B cell (primary cell): ENCODE data around the gene GSDMA. TPM values are rescaled to one million over a fixed set of nuclear protein-coding genes. Genes with fewer than 3 reads are reported as not detected.

Experiments used
- ATAC-seq: fragments of 200-7000 bp; cut with Tn5 transposase; one replicate; pipeline ENCODE4 v1.10.0; 2021; ENCODE audit warnings: low read depth, mild to moderate bottlenecking, moderate number of reproducible peaks, moderate library complexity
- CTCF ChIA-PET: fragments of 350-600 bp; sonication (Branson Sonifier 250); formaldehyde crosslinking; loops from one replicate; lab custom pipeline; 2021; ENCODE audit warnings: antibody characterized with exemption, inconsistent platforms; lab: Charles Lee
- POLR2A ChIA-PET: fragments of 350-600 bp; sonication (Branson Sonifier 250); formaldehyde crosslinking; loops from one replicate; lab custom pipeline; 2021; ENCODE audit warnings: antibody characterized with exemption; lab: Charles Lee
- DNase-seq: peaks from one replicate; pipeline ENCODE4 v3.0.0; 2013
- H2AFZ ChIP-seq: 2 replicates; pipeline ENCODE4 v1.6.1; 2012; ENCODE audit warnings: mild to moderate bottlenecking, low read depth, low read length; ENCODE audit not compliant: insufficient read depth, poor library complexity, severe bottlenecking
- H3K27ac ChIP-seq, 2 donors: 1 replicate in 1 of 2; 2 replicates in 1 of 2; pipeline ENCODE4 v1.5.1; 2012 to 2013; ENCODE audit warnings: low read length in 2 of 2, mild to moderate bottlenecking in 2 of 2, moderate library complexity in 1 of 2
- H3K27me3 ChIP-seq, 4 experiments: fragments of 200-600 bp in 1 of 4; sonication (generic) in 1 of 4; replicated peaks in 1 of 4; 1 replicate in 2 of 4; 2 replicates in 2 of 4; pipeline versions ENCODE4 v1.6.1 to v1.7.0; 2013 to 2016; ENCODE audit warnings: low read length in 3 of 4, mild to moderate bottlenecking in 2 of 4, mixed read lengths in 1 of 4, moderate library complexity in 1 of 4; ENCODE audit not compliant: insufficient read depth in 4 of 4, control insufficient read depth in 3 of 4; ENCODE audit errors: control extremely low read depth in 1 of 4
- H3K36me3 ChIP-seq, 2 experiments: replicated peaks in 1 of 2; 1 replicate in 1 of 2; 2 replicates in 1 of 2; pipeline versions ENCODE4 v1.6.1 to v1.7.1; 2013; ENCODE audit warnings: low read length in 1 of 2; ENCODE audit not compliant: insufficient read depth in 2 of 2, control insufficient read depth in 1 of 2; ENCODE audit errors: control extremely low read depth in 1 of 2, extremely low read depth in 1 of 2
- H3K4me1 ChIP-seq, 2 donors: fragments of 200-600 bp in 1 of 2; sonication (generic) in 1 of 2; 1 replicate in 1 of 2; 2 replicates in 1 of 2; pipeline versions ENCODE4 v1.5.1 to v1.6.1; 2013 to 2017; ENCODE audit warnings: low read length in 2 of 2; ENCODE audit not compliant: control insufficient read depth in 2 of 2, insufficient read depth in 2 of 2
- H3K4me2 ChIP-seq: replicated peaks from 2 replicates; pipeline ENCODE3; 2012; ENCODE audit warnings: mild to moderate bottlenecking, low read depth, low read length; ENCODE audit not compliant: poor library complexity, severe bottlenecking
- H3K4me3 ChIP-seq, 5 experiments: fragments of 200-600 bp in 1 of 5; sonication (generic) in 1 of 5; 1 replicate in 3 of 5; 2 replicates in 2 of 5; pipeline versions ENCODE4 v1.5.1 to v1.7.0; 2011 to 2016; ENCODE audit warnings: low read length in 4 of 5, mild to moderate bottlenecking in 4 of 5, low read depth in 2 of 5, control low read depth in 1 of 5, moderate library complexity in 1 of 5; ENCODE audit not compliant: insufficient read depth in 1 of 5; ENCODE audit errors: control extremely low read depth in 1 of 5, extremely low read depth in 1 of 5
- H3K79me2 ChIP-seq: fragments of 200-600 bp; sonication (generic); one replicate; pipeline ENCODE4 v1.6.0; 2016; ENCODE audit warnings: low read length; ENCODE audit not compliant: control insufficient read depth, insufficient read depth
- H3K9ac ChIP-seq: fragments of 200-600 bp; sonication (generic); 2 replicates; pipeline ENCODE4 v1.6.1; 2017; ENCODE audit warnings: mild to moderate bottlenecking, low read length, moderate library complexity
- H3K9me3 ChIP-seq, 3 donors: one replicate each; pipeline versions ENCODE4 v1.6.1 to v1.7.1; 2013; ENCODE audit warnings: low read length in 2 of 3; ENCODE audit not compliant: control insufficient read depth in 2 of 3, insufficient read depth in 1 of 3; ENCODE audit errors: control extremely low read depth in 1 of 3
- H4K20me1 ChIP-seq: 2 replicates; pipeline ENCODE4 v1.6.0; 2012; ENCODE audit warnings: mild to moderate bottlenecking, low read length; ENCODE audit not compliant: insufficient read depth, control insufficient read depth, poor library complexity, severe bottlenecking
- H3K27ac Mint-ChIP-seq: one replicate; pipeline ENCODE4 v1.8.0; 2021; ENCODE audit warnings: mixed read lengths
- H3K27me3 Mint-ChIP-seq: one replicate; pipeline ENCODE4 v1.8.0; 2021; ENCODE audit warnings: mixed read lengths
- H3K4me1 Mint-ChIP-seq: one replicate; pipeline ENCODE4 v1.8.0; 2021; ENCODE audit warnings: mixed read lengths
- H3K4me3 Mint-ChIP-seq: one replicate; pipeline ENCODE4 v1.8.0; 2021; ENCODE audit warnings: mixed read lengths
- H3K9me3 Mint-ChIP-seq: one replicate; pipeline ENCODE4 v1.8.0; 2022; ENCODE audit warnings: mixed read lengths; ENCODE audit not compliant: insufficient read depth
- CTCF ChIP-seq: fragments of 200-600 bp; IDR thresholded peaks from one replicate; pipeline ENCODE4 v1.8.0; 2022; ENCODE audit warnings: antibody characterized with exemption, mild to moderate bottlenecking
- EZH2 ChIP-seq: IDR thresholded peaks from 2 replicates; pipeline ENCODE4 v1.6.1; 2012; ENCODE audit warnings: borderline replicate concordance, low read depth, mild to moderate bottlenecking, moderate library complexity, low read length; ENCODE audit not compliant: insufficient read depth, poor library complexity, severe bottlenecking
- WGBS: methylation state at CpG from one replicate; pipeline ENCODE4 v1.1.5; 2013; ENCODE audit warnings: missing lambda C conversion rate; ENCODE audit not compliant: insufficient coverage; 5-methylcytosine and 5-hydroxymethylcytosine counted together
- intact Hi-C: fragments of 100-400 bp; cut with micrococcal nuclease; formaldehyde crosslinking; loops from one replicate; pipeline ENCODE4 v1.10.0; 2022
- polyA plus RNA-seq: library from polyadenylated mRNA; depleted of rRNA; stranded (reverse); fragments of >200 nt; gene quantifications from 2 replicates; pipeline ENCODE4 v1.2.3, GENCODE V29; 2012
- total RNA-seq, 2 donors: library from RNA; stranded (reverse); fragments of 120-200 nt in 1 of 2; gene quantifications; 1 replicate in 1 of 2; 2 replicates in 1 of 2; pipeline versions ENCODE4 v1.2.3 to v1.2.4, GENCODE V29; 2013 to 2022

GSDMA gene
- total and polyA plus RNA-seq, 2 donors (not counting 1 experiment from before 2014, with no cell fraction given), result 0.09 TPM; not detected in 1

DNA sequence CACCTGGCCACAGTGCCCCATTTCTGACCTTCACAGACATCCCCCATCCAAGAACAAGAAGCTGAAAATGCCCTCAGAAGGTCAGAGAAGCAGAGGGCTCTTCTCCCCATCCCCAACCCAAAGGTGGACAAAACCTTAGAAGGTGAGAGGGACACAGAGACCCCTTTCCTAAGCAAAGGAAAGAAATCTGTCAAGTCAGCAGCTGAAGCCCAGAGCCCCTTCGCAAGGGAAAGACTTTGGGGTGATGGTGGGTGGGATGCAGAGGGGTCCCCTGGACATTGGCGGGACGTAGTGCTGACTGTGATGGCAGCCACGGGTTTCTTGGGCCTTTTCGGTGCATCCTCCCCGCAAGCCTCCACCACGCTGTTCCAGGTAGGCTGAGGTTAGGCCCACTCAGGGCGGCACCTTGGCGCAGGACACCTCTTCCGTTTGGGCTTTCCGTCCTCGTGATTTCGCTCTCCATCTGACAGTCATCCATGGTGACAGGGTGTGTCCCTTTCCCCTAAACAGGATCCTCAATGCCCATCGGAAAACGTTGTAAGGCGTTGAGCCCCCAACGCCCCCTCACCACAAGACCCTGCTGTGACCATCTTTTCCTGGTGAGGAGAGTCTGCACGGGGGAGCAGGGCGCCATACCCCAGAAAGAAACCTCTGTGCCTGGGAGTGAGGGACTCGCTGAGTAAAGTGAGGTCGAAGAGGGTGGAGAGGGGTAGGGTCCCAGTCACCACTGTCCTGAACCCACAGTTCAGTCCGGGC, 10.7 kb upstream of the GSDMA start:
- peak overlapping the region in 4 of 5 experiments; percentile 46 to 65 (median 58) for H3K4me3 ChIP-seq
- H2AFZ ChIP-seq, result peak overlapping the region; percentile 81
- intact Hi-C loops, result loop anchor here (1.0 to 10.0 kb wide), 4 partner anchors 103 to 263 kb away; partner anchors contain the start of genes MED24, NR1D1 and PGAP3
- H3K27me3 Mint-ChIP-seq, result no peaks in the 10 kb centered on the region
- POLR2A ChIA-PET, result interaction anchor here (0.6 to 1.6 kb wide), 2 partner anchors 29 to 266 kb away, joined by 4 to 5 read pairs; partner anchors contain the start of gene PSMD3
- peaks cover 36% of the 10 kb centered on the region for H3K4me1 Mint-ChIP-seq
- DNase-seq, result no peak
- H3K4me3 Mint-ChIP-seq, result peak overlapping the region; percentile 80
- H3K4me1 ChIP-seq, result peaks cover 26 to 40% of the 10 kb centered on the region in 2 donors
- H3K4me2 ChIP-seq, result peak overlapping the region; percentile 99
- peak overlapping the region; percentile 50 for H3K27ac Mint-ChIP-seq
- H3K36me3 ChIP-seq, result no peaks in the 10 kb centered on the region
- no peaks in the 10 kb centered on the region for H3K9me3 ChIP-seq
- peak overlapping the region; percentile 75 for H3K9ac ChIP-seq
- CTCF ChIA-PET, result no interaction called here
- TF ChIP-seq EZH2 (no peak), CTCF (no peak)
- 61% methylated on average over 10 of the region's 22 CpGs for WGBS
- ATAC-seq, result no peak
- no peaks in the 10 kb centered on the region for H4K20me1 ChIP-seq
- peak overlapping the region; percentile 38 to 44 for H3K27ac ChIP-seq
- H3K9me3 Mint-ChIP-seq, result no peaks in the 10 kb centered on the region
- H3K79me2 ChIP-seq, result no peaks in the 10 kb centered on the region
- H3K27me3 ChIP-seq, result no peaks in the 10 kb centered on the region
